Measurements from ENCODE around the gene IER5.

DNA sequence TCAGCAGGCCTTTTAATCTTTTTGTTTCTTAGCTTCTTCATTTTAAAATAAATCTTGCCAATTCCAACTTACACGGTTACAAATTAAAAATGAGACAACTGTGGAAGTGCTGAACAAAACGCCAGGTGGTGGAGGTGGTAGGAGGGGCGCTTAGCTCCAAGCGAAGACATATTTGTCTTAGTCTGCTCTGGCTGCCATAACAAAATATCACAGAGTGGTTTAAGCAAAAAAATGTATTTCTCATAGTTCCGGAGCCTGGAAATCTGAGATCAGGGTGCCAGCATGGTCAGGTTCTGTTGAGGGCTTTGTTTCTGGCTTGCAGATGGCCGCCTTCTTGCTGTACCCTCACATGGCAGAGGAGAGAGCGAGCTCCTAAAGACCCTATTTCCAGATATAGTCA lies 14.9 kb downstream of the IER5 start:
- TF ChIP-seq POLR2A (IDR thresholded peaks at IDR 0.05) (no peak), CTCF (IDR thresholded peaks at IDR 0.05) (no peak)

All from thyroid gland (tissue), 4 donors.